SK-N-SH treated with all-trans-retinoic acid at 6 μM for 48 hours (cell line): ENCODE results near the gene PRDM5.

Experiments
- BACH2 ChIP-seq: fragments of 250-450 bp; sonication (Bioruptor Pico); IDR thresholded peaks from 2 replicates; pipeline ENCODE4 v1.9.0; 2021; ENCODE audit warnings: mild to moderate bottlenecking, borderline replicate concordance
- CREB5 ChIP-seq: fragments of 250-450 bp; sonication (Bioruptor Pico); IDR thresholded peaks from 2 replicates; pipeline ENCODE4 v1.5.1; 2020; ENCODE audit warnings: low read depth, mild to moderate bottlenecking, moderate library complexity
- OSR1 ChIP-seq: fragments of 250-450 bp; sonication (Bioruptor Pico); IDR thresholded peaks from 2 replicates; pipeline ENCODE4 v1.8.0; 2022; ENCODE audit warnings: moderate library complexity, mild to moderate bottlenecking, inconsistent platforms
- PATZ1 ChIP-seq: fragments of 250-450 bp; sonication (Bioruptor Pico); IDR thresholded peaks from 2 replicates; pipeline ENCODE4 v1.8.0; 2020; ENCODE audit warnings: mild to moderate bottlenecking, moderate library complexity, borderline replicate concordance
- POU6F1 ChIP-seq: fragments of 250-450 bp; sonication (Bioruptor Pico); IDR thresholded peaks from 2 replicates; pipeline ENCODE4 v1.8.0; 2021; ENCODE audit warnings: low read depth, mild to moderate bottlenecking, moderate library complexity, borderline replicate concordance
- RARB ChIP-seq: fragments of 250-450 bp; sonication (Bioruptor Pico); IDR thresholded peaks from 2 replicates; pipeline ENCODE4 v1.8.0; 2021; ENCODE audit warnings: mild to moderate bottlenecking, moderate library complexity
- TCF4 ChIP-seq: fragments of 250-450 bp; sonication (Bioruptor Pico); IDR thresholded peaks from 2 replicates; pipeline ENCODE4 v1.8.0; 2021; ENCODE audit warnings: mild to moderate bottlenecking, moderate library complexity, borderline replicate concordance
- ZC3H10 ChIP-seq: fragments of 250-450 bp; sonication (Bioruptor Pico); IDR thresholded peaks from 2 replicates; pipeline ENCODE4 v1.5.1; 2021; ENCODE audit warnings: mild to moderate bottlenecking, moderate library complexity
- ZFP3 ChIP-seq: fragments of 250-450 bp; sonication (Bioruptor Pico); IDR thresholded peaks from 2 replicates; pipeline ENCODE4 v1.5.0; 2020; ENCODE audit warnings: mild to moderate bottlenecking, moderate library complexity
- TF ChIP-seq, protein P1 (sequence below): fragments of 250-450 bp; sonication (Bioruptor Pico); IDR thresholded peaks from 2 replicates; pipeline ENCODE4 v1.5.0; 2020; ENCODE audit warnings: mild to moderate bottlenecking, moderate library complexity

- TF ChIP-seq TCF4 (CRISPR knock-in tag) = no peak
- no peak for TF ChIP-seq POU6F1
- TF ChIP-seq BACH2 (CRISPR knock-in tag) = no peak
- no peak for TF ChIP-seq OSR1 (CRISPR knock-in tag)
- no peak for TF ChIP-seq ZFP3 (CRISPR knock-in tag)
- TF ChIP-seq CREB5 (CRISPR knock-in tag) = no peak
- TF ChIP-seq PATZ1 (CRISPR knock-in tag) = no peak
- TF ChIP-seq RARB (CRISPR knock-in tag) = no peak
- TF ChIP-seq, protein P1, sequence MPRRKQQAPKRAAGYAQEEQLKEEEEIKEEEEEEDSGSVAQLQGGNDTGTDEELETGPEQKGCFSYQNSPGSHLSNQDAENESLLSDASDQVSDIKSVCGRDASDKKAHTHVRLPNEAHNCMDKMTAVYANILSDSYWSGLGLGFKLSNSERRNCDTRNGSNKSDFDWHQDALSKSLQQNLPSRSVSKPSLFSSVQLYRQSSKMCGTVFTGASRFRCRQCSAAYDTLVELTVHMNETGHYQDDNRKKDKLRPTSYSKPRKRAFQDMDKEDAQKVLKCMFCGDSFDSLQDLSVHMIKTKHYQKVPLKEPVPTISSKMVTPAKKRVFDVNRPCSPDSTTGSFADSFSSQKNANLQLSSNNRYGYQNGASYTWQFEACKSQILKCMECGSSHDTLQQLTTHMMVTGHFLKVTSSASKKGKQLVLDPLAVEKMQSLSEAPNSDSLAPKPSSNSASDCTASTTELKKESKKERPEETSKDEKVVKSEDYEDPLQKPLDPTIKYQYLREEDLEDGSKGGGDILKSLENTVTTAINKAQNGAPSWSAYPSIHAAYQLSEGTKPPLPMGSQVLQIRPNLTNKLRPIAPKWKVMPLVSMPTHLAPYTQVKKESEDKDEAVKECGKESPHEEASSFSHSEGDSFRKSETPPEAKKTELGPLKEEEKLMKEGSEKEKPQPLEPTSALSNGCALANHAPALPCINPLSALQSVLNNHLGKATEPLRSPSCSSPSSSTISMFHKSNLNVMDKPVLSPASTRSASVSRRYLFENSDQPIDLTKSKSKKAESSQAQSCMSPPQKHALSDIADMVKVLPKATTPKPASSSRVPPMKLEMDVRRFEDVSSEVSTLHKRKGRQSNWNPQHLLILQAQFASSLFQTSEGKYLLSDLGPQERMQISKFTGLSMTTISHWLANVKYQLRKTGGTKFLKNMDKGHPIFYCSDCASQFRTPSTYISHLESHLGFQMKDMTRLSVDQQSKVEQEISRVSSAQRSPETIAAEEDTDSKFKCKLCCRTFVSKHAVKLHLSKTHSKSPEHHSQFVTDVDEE (CRISPR knock-in tag) = no peak
- no peak for TF ChIP-seq ZC3H10 (CRISPR knock-in tag)
These were observed 97.6 kb downstream of the PRDM5 start for GRCh38 chr4:120824946-120825345.
